SHP77 treated with DMSO at 0.1 percent for 48 hours (cell line): ENCODE results near the gene CAMK2B.
"Not testable (repeated sequence)": the region's sequence is repeated elsewhere in the genome, so short reads cannot be mapped to it uniquely, and the experiment has no call there.

Experiments
- DNase-seq: peaks from one replicate; lab custom pipeline; 2025; lab: John Stamatoyannopoulos, UW

The CAMK2B gene

DNA sequence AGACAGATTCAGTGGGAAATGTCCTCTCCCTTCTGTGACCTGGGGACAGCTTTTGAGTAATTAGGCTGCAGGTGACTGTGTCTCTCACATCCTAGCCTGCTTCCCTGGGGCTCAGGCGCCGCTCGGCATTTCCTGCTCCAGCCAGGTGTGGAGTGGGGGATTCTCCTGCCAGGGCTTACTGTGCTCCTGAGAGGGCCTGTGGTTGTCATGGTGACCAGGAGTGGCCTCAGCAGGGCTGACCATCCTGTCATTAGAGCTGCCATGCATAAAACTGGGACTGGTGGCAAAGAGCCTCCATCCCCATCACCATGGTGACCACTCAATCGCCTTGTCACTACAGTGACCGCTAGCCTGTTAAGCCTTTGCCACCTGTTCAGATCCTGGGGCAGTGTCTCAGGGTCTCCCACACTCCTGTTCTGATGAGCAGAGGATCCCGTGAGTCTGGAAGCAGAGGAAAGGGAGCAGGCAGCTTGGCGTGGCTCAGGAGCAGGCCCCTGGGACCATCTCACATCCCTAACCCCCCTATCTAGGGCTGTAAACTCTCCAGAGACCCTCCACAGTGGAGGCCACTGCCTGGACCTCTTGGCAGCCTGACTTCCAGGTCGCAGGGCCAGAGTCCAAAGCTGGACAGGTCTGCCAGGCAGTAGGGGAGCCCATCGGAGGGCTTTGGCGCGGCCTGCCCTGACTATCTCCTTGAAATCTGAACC, 136.0 kb downstream of the CAMK2B start, which contains the start of gene GCK:
GCK (minus strand) TSS at position 154 of the 707 bp plus-strand sequence. CDS start 486 bp downstream, outside the sequence.
- DNase-seq = peak; percentile 27

DNA sequence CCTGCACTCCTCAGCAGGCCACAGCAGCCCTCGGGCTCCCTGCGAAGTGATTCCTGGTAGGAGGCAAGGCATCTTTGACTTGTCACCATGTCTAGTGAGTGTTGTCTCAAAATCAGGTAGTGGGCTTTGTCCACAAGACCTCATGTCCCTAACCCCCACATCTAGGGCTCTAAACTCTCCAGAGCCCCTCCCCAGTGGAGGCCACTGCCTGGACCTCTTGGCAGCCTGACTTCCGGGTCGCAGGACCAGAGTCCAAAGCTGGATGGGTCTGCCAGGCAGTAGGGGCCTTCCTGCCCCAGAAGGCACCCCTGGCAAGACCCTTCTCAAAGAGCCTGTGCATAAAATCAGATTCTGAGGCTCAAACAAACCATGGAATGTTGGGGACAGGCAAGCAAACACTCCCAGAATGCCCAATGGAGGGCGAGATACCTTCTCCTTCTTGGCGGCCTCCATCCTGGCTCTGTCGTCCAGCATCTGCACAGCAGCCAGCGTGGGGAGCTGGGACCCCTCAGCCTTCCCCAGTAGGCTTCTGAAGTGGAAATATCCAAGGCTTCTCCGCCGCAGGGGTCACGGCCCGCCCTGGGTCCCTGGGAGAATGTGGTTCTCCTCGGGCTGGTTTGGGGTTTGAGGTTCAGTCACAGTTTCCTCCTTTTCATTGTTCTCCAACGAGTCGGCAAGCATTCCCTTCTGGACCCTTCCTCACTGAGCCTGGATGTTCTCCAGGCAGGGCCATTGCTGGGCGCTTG, 136.7 kb downstream of the CAMK2B start:
- DNase-seq = no peak

DNA sequence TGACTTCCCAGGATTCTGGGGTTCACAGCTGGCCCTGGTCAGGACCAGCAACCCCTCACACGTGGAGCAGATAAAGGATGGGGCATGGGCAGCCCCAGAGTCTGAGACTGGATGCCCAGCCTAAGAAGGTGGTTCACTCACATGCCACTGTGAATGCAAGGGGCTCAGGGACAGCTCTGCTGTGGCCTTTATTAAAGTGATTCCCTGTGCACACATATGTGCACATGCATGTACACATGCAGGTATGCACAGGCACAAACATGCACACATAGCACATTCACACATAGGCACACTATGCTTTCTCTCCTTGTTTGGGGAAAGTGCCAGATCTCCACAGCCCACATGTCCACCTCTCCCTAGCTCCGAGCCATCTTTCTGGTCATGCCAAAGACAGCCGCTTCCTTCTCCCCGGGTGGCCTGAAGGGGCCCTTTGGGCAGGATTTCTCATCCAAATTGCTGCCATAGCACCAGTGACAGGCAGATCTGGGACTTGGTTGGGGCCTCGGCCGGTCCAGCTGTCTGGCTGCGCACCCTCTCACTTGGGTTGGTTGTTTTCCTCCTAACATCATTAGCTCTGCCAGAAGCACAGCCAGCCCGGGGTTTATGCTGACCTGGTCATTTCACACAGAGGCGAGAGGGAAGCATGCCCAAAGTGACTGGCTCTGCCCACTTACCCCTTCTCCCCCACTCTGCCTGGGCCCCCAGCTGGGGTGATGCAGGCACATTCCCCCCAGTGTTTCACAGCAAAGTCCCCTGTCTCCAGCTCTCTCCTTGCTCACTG, 137.6 kb downstream of the CAMK2B start:
- no peak for DNase-seq

DNA sequence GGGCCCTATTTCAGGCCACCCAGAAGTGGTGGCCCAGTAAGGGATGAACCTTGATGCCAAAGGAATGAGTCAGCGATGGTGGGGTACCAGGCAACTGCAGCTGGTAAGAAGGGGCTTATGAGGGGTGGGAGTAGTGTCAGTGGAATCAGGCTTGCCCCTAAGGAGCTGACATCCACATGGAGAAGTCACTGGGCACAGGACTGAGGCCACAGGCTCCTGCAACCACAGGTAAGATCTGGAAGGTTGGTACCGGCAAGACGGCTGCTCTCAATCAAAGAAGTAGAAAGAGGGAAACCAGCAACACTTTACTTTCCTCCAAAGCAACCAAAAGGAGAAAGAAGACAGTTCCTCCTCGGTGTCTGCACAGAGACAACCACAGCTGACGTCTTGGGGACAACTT, 138.7 kb downstream of the CAMK2B start:
- no peak for DNase-seq

DNA sequence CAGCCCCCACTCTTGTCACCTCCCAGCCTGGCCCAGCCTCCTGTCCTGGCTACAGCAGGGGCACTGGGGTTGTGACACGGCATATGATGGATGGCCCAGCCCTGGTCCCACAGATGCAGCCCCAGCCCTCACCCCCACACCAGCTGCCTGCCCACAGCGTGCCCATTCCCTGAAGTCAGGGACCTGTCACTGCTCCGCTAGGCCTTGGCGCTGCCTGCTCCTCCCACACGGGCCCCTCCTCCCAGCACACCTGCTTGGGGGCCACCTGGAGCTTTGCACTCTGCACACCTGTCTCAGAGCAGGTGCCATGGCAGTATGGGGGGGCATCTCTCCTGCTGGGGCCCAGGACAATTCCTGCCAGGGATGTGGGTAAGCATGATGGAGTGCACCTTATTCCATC, 139.7 kb downstream of the CAMK2B start:
- DNase-seq = no peak

GRCh38 chr7:44184873-44185446, 140.4 kb downstream of the CAMK2B start:
- no peak for DNase-seq

DNA sequence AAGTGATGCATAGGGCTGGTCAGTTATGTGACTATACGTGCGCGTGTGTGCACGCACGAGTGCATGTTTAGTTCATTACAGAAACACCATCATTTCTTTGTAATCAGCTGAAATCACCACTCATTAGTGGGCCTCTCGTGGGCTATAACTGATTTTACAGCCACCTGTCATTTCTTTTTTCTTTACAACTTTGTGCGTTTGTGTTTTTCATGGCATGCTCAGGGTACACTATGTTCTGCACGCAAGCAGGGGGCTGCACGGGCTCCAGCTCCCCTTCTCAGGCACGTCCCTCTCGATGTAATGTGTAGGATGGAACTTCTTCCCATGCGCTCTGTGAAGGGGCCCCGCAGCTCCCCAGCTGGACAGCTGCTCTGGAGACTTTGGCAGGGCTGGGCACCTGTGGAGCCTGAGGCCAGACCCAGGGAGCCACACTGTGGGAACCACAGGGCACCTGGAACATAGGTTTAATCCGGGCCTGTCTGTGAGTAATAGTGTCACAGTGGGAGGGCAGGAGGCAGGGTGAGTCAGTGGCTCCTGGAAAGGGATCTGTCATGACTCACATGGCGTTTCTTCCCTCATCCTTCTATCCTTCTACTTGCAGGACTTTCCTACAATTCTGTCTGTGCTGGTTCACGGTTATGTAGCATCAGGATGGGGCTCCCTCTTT, 141.1 kb downstream of the CAMK2B start:
- DNase-seq = no peak

- DNase-seq = no peak
These were observed 142.0 kb downstream of the CAMK2B start for GRCh38 chr7:44183386-44183785.

GRCh38 chr7:44182827-44183226, 142.6 kb downstream of the CAMK2B start:
- no peak for DNase-seq

GRCh38 chr7:44180631-44181030, 144.8 kb downstream of the CAMK2B start:
- DNase-seq = no peak

DNA sequence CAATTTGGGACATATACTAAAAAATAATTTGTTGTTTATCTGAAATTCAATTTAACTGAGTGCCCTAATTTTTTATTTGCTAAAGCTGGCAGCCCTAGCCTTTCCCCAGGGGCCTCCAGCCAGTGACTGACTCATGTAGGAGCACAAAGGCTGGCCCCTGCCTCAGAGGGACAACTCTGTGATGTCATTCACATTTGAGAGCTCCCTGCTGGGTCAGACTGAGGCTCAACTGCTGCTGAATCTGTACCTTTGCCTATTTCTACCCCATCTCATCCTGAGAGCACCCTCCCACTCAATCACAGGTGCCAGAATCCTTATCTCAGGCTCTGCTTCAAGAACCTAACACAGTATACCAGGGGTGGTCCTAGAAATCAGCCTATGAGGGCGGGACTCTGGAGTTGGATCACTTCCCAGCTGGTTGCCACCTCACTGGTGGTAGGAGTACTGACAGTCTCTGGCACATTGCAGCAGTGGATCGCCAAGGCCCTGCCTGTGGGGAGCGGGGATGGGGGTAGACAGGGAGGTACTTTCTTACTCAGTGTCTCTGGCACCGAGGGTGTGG, 147.7 kb downstream of the CAMK2B start:
- no peak for DNase-seq

DNA sequence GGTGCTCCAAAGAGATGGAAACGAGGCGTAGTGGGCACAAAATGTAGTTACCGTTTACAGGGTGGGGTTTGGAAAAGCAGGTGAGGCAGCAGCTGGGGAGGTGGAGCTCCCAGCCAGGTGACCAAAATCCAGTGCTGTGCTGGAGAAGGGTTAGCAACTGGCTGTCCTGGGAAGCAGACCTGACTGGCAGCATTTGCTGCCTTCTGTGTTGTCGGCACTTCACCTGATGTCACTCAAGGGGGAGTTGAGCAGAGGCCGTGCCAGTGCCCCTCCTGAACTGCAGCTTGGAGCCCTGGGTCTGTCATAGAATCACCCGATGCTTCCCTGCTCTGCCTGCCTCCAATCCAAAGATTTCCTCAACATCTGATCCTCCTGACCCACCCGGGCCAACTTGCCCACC, 148.9 kb downstream of the CAMK2B start:
- no peak for DNase-seq

DNA sequence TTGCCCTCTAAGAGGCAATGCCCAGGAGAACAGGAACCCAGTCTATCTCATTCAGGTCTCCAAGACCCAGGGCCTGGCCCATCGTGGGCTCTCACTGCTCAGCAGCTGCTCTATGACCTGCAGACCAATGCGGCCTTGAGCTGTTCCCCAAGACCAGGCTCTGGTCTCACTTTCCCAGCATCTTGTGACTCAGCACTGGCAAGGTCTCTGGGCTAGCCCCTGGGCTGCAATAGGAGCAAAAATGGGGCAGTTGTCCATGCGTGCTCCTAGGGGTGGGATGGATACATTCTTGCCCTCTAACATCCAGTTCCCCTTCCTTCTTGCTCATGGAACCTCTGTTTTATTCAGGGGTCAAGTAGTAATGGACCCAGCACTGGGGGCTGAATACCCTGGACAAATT, 149.7 kb downstream of the CAMK2B start:
- DNase-seq = no peak

GRCh38 chr7:44174694-44174948, 150.8 kb downstream of the CAMK2B start:
- not testable (repeated sequence) for DNase-seq

- DNase-seq = no peak
These were observed 151.3 kb downstream of the CAMK2B start for GRCh38 chr7:44173911-44174693.

DNA sequence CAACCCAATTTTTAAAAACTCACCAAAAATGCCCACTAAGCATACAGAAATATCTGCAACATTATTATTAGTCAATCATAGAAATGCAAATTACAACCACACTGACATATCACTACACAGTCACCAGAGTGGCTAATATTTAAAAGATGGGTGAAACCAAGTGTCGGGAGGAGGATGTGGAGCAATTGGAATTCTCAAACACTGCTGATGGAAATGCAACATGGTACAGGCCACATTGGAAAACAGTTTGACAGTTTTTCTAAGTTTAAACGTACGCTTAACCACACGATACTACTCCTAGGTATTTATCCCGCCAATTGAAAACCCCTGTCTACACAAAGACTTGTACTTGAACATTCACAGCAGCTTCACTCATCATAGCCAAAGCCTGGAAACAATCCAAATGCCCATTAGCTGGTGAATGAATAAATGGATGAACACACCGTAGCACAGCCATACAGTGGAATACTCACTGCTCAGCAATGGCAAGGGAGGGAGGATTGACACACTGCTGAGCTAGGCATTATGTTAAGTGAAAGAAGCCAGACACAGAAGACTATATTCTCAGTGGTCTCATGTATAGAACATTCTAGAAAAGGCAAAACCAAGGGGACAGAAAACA, 152.5 kb downstream of the CAMK2B start:
- no peak for DNase-seq

DNA sequence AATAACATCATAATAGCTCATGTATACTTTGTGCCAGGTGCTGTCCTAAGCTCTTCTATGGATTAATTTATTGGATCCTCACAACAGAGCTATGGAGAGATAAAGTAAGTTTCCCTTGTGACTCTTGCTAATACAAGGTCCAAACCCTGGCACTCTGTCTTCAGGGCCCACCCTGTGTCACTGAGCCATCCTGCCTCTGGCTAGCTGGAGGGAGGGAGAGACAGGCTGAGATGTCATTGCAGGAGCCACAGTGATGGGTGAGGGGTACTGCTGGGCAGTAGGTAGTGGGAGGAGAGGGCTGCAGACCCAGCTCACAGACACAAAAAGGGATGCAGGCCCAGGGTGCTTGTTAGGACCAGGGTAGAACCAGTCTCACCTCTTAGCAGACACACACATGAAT, 153.0 kb downstream of the CAMK2B start:
- no peak for DNase-seq

GRCh38 chr7:44171901-44172300, 153.5 kb downstream of the CAMK2B start:
- DNase-seq = not testable (repeated sequence)

- DNase-seq = no peak
These were observed 157.5 kb downstream of the CAMK2B start for GRCh38 chr7:44167920-44168319.
